ENCODE data around the gene SEC16A. TPM values are rescaled to one million over a fixed set of nuclear protein-coding genes. Genes with fewer than 3 reads are reported as not detected.

Gene SEC16A
- total and polyA plus RNA-seq, 4 donors: 11.1 to 61.0 (median 58.1) TPM

DNA sequence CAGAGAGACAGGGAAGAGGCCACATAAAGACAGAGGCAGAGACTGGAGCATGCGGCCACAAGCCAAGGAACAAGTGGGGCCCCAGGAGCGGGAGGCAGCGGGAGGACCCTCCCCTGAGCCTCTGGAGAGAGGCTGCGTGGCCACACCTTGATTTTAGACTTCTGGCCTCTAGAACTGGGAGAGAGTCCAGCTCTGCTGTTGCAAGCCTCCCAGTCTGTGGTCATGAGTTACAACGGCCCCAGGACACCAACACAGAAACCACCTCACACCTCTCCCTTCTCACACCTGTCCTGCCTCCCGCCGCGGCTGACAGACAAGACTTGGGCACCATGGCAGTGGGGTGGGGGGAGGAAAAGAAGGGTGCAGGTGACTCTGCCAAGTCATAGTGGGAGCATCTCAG, 45.4 kb downstream of the SEC16A start:
- intact Hi-C loops (cut with DNase I): no loop called here
- Histone ChIP-seq H3K36me3 (ENCODE audit: control insufficient read depth in 1 of 2, insufficient read depth in 2 of 2, low read length in 1 of 2) (peaks cover 0 to 2% of the 10 kb centered on the region in 2 donors), H3K27me3 (ENCODE audit: control insufficient read depth in 1 of 2, insufficient read depth in 2 of 2, low read length in 1 of 2) (no peaks in the 10 kb centered on the region), H3K27ac (ENCODE audit: low read depth in 1 of 2, low read length in 2 of 2) (no peak overlapping the region), H3K4me1 (ENCODE audit: control insufficient read depth in 1 of 2, insufficient read depth in 2 of 2, low read length in 2 of 2) (no peaks in the 10 kb centered on the region), H3K9me3 (ENCODE audit: control insufficient read depth, low read length) (no peaks in the 10 kb centered on the region), H3K4me3 (ENCODE audit: low read length in 2 of 2) (no peak overlapping the region)
- DNase-seq (no peak), ATAC-seq (ENCODE audit: low FRiP score) (no peak)
- WGBS, 2 donors: 67 to 72% methylated on average over 8 of the region's 8 CpGs

DNA sequence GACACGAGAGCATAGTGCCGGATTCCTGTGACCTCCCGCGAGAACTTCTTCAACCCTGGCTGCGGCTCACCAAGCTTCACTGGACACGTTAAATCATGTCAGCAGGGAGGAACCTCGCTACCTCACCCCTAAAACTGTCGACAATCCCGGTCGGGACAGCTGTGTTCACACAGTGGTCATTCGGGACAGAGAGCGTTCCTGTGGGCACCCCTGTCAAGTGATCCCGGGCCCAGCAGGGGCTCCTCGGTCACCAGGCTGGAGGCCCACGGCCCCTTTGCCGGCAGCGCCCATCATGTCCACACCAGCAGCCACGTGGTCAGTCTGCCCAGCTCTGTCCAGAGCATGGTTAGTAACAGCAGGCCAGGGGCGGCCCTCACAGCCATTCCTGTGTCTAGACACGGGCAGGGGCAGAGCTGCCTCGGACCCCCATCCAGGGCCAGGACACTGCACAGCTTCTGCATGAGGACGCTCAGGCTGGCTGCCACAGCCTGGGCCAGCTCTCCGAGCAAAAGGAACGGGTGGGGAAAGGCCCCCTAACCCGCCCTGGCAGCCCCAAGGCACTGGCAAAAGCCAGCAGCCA, 46.7 kb downstream of the SEC16A start:
- Histone ChIP-seq H3K27ac (ENCODE audit: low read depth in 1 of 2, low read length in 2 of 2) (no peak overlapping the region), H3K9me3 (ENCODE audit: control insufficient read depth, low read length) (no peaks in the 10 kb centered on the region), H3K36me3 (ENCODE audit: control insufficient read depth in 1 of 2, insufficient read depth in 2 of 2, low read length in 1 of 2) (peaks cover 0 to 2% of the 10 kb centered on the region in 2 donors), H3K4me3 (ENCODE audit: low read length in 2 of 2) (no peak overlapping the region), H3K4me1 (ENCODE audit: control insufficient read depth in 1 of 2, insufficient read depth in 2 of 2, low read length in 2 of 2) (no peaks in the 10 kb centered on the region), H3K27me3 (ENCODE audit: control insufficient read depth in 1 of 2, insufficient read depth in 2 of 2, low read length in 1 of 2) (no peaks in the 10 kb centered on the region)
- WGBS, 2 donors: 89 to 92% methylated on average over 25 of the region's 25 CpGs
- intact Hi-C loops (cut with DNase I): no loop called here
- DNase-seq (no peak), ATAC-seq (ENCODE audit: low FRiP score) (no peak)

DNA sequence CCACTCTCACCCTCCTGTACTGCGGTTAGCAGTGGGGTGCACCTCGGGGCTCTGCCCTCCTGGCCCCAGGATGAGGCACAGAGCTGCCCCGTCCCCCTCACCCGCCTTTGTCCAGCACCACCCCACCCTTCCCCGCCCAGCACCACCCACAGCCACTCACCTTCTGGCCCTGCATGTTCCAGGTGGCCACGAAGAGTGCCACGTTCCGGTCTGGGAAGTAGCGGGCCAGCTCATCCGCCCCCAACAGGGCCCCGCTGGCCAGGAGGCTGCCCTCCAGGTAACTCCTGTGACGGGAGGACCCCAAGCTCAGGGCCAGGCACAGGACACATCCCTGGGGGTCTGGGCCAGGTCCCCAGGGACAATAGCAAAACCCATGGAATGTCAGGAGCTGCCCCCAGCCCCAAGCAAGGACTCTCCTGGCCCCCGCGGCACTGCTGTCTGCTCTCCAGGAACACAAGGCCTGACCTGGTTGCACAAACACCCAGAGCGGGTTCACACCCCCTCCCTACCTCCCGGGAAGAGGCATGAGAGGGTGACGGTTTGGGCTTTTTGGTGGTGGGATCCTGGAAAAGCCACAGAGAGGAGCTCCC, 48.2 kb downstream of the SEC16A start:
- DNase-seq: no peak
- WGBS, 2 donors: 91% methylated on average over 17 of the region's 17 CpGs
- Histone ChIP-seq H3K36me3 (ENCODE audit: control insufficient read depth in 1 of 2, insufficient read depth in 2 of 2, low read length in 1 of 2) (no peaks in the 10 kb centered on the region), H3K27me3 (ENCODE audit: control insufficient read depth in 1 of 2, insufficient read depth in 2 of 2, low read length in 1 of 2) (no peaks in the 10 kb centered on the region), H3K27ac (ENCODE audit: low read depth in 1 of 2, low read length in 2 of 2) (no peak overlapping the region), H3K4me1 (ENCODE audit: control insufficient read depth in 1 of 2, insufficient read depth in 2 of 2, low read length in 2 of 2) (no peaks in the 10 kb centered on the region), H3K9me3 (ENCODE audit: control insufficient read depth, low read length) (no peaks in the 10 kb centered on the region), H3K4me3 (ENCODE audit: low read length in 2 of 2) (no peak overlapping the region)
- intact Hi-C loops (cut with DNase I): no loop called here
- no peak for ATAC-seq (ENCODE audit: low FRiP score)

DNA sequence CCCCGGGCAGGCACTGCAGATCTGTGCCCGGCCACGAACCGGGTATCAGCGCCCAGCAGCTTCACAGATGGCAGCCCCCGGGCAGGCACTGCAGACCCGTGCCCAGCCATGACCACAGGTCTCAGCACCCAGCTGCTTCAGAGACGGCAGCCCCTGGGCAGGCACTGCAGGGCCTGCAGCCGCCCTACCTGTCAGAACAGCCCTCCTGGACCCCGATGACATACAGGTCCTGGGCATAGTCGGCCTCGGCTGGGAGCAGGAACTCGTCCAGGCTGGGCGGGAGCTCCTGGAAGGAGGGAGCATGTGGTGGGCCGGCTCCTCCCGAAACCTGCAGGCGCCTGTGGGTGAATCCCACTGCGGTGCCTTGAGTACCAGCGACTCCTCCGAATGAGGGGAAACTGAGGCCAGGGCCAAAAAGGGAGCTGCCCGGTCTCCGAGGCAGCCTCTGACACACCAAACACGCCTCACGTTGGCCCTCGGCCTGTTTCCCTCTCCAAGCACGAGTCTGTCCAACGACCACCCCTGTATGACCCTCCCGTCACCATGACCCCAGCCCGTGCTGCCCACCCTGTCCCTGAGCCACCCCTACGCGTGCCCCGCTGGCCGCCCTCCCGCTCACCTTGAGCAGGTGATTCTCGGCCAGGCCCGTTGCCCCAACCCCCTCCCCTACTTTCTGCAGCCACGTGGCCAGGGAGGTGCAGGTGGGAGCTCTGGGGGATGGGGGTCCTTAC, 48.8 kb downstream of the SEC16A start:
- WGBS, 2 donors: 87% methylated on average over 37 of the region's 37 CpGs
- peaks cover 0 to 2% of the 10 kb centered on the region in 2 donors for H3K36me3 ChIP-seq (ENCODE audit: control insufficient read depth in 1 of 2, insufficient read depth in 2 of 2, low read length in 1 of 2)
- DNase-seq: no peak
- no peak overlapping the region for H3K4me3 ChIP-seq (ENCODE audit: low read length in 2 of 2)
- intact Hi-C loops (cut with DNase I): no loop called here
- H3K27ac ChIP-seq (ENCODE audit: low read depth in 1 of 2, low read length in 2 of 2): no peak overlapping the region
- no peaks in the 10 kb centered on the region for H3K4me1 ChIP-seq (ENCODE audit: control insufficient read depth in 1 of 2, insufficient read depth in 2 of 2, low read length in 2 of 2)
- ATAC-seq (ENCODE audit: low FRiP score): no peak
- no peaks in the 10 kb centered on the region for H3K27me3 ChIP-seq (ENCODE audit: control insufficient read depth in 1 of 2, insufficient read depth in 2 of 2, low read length in 1 of 2)
- H3K9me3 ChIP-seq (ENCODE audit: control insufficient read depth, low read length): no peaks in the 10 kb centered on the region

DNA sequence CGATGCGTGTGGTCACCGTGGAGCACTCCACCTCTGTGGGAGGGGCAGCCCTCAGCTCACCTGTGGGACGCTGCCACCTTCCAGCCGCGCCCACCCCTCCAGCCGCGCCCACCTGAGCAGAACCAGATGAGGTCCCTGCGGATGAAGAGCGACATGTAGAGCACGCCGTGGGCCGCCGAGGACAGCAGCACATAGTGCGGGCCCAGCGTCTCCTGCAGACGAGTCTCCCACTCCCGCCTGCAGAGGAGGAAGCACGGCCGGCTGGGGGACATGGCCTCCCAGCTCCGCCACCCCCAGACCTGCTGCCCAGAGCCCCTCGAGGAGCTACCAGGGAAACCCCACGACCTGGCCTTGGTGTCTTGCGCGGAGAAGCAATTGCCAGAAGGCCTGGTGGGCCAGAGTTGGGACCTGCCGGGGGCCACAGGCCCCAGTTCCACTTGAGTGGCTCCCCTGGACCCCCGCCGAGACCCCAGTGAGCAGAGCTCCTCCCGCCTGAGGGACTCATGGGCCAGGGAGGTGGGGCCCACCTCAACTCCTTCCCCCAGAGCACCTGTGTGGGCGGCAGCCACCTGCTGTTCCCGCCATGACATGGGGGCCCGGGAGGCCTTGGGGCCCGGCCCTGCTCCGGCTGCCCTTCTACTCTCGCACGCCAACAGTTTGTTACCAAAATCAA, 49.7 kb downstream of the SEC16A start:
- DNase-seq: no peak
- H3K36me3 ChIP-seq (ENCODE audit: control insufficient read depth in 1 of 2, insufficient read depth in 2 of 2, low read length in 1 of 2): peaks cover 0 to 5% of the 10 kb centered on the region in 2 donors
- intact Hi-C loops (cut with DNase I): no loop called here

DNA sequence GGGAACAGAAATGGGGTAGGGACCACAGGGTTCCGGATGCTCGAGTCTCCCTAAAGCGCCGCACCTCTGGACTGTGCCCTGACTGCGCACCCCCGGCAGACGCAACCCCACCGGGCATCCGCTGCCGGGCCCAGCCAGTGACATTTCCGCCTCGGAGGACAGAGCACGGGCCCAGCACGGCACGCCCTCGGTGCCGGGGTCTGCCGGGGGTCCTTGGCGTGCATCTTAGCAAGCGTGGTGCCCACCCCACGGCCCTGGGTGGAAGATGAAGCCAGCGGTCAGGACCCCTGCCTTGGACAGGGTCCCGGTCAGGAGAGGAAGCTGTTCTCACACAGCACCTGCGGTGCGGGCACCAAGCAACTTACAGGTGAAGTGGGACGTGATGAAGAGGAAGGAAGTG, 50.2 kb downstream of the SEC16A start:
- ATAC-seq (ENCODE audit: low FRiP score) (no peak), DNase-seq (no peak)
- 88 to 95% methylated on average over 26 of the region's 26 CpGs for WGBS, 2 donors
- H3K27ac ChIP-seq (ENCODE audit: low read depth in 1 of 2, low read length in 2 of 2): no peak overlapping the region
- intact Hi-C loops (cut with DNase I): no loop called here
- no peaks in the 10 kb centered on the region for H3K9me3 ChIP-seq (ENCODE audit: control insufficient read depth, low read length)
- no peak overlapping the region for H3K4me3 ChIP-seq (ENCODE audit: low read length in 2 of 2)
- no peaks in the 10 kb centered on the region for H3K27me3 ChIP-seq (ENCODE audit: control insufficient read depth in 1 of 2, insufficient read depth in 2 of 2, low read length in 1 of 2)
- no peaks in the 10 kb centered on the region for H3K4me1 ChIP-seq (ENCODE audit: control insufficient read depth in 1 of 2, insufficient read depth in 2 of 2, low read length in 2 of 2)
- peaks cover 0 to 5% of the 10 kb centered on the region in 2 donors for H3K36me3 ChIP-seq (ENCODE audit: control insufficient read depth in 1 of 2, insufficient read depth in 2 of 2, low read length in 1 of 2)

More for the DNA sequence above, 49.7 kb downstream of the SEC16A start:
- Histone ChIP-seq H3K4me3 (ENCODE audit: low read length in 2 of 2) (no peak overlapping the region), H3K4me1 (ENCODE audit: control insufficient read depth in 1 of 2, insufficient read depth in 2 of 2, low read length in 2 of 2) (no peaks in the 10 kb centered on the region), H3K27ac (ENCODE audit: low read depth in 1 of 2, low read length in 2 of 2) (no peak overlapping the region), H3K9me3 (ENCODE audit: control insufficient read depth, low read length) (no peaks in the 10 kb centered on the region), H3K27me3 (ENCODE audit: control insufficient read depth in 1 of 2, insufficient read depth in 2 of 2, low read length in 1 of 2) (no peaks in the 10 kb centered on the region)
- no peak for ATAC-seq (ENCODE audit: low FRiP score)
- 88 to 94% methylated on average over 29 to 36 of the region's 36 CpGs for WGBS, 2 donors

DNA sequence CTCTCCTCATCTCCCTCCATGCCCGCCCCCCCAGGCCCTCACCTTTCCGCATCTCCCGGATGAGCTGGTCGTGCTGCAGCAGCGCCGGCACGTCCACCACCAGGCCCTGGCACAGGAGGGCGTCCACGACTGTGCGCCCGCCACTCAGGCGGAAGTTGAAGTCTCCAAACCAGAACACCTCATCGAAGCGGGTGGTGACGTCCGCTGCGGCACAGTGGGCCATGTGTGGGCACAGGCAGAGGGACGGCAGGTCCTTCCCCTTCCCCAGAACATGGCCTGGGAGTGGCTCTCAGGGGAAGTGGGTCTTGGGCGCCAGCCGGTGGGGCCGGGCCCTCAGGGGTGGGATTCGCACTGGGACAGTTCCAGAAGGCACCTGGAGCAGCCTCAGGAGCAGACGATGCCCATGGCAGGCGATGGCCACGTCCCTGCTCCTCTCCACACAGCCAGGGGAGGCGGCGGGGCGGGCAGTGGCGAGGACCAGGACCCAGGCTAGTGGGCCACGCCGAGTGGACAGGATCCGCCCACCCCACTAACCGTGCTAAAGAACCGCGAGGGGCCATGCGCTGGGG, 51.0 kb downstream of the SEC16A start:
- intact Hi-C loops (cut with DNase I): no loop called here
- DNase-seq (no peak), ATAC-seq (ENCODE audit: low FRiP score) (no peak)
- Histone ChIP-seq H3K4me3 (ENCODE audit: low read length in 2 of 2) (no peak overlapping the region), H3K9me3 (ENCODE audit: control insufficient read depth, low read length) (no peaks in the 10 kb centered on the region), H3K4me1 (ENCODE audit: control insufficient read depth in 1 of 2, insufficient read depth in 2 of 2, low read length in 2 of 2) (no peaks in the 10 kb centered on the region), H3K27ac (ENCODE audit: low read depth in 1 of 2, low read length in 2 of 2) (no peak overlapping the region), H3K27me3 (ENCODE audit: control insufficient read depth in 1 of 2, insufficient read depth in 2 of 2, low read length in 1 of 2) (no peaks in the 10 kb centered on the region), H3K36me3 (ENCODE audit: control insufficient read depth in 1 of 2, insufficient read depth in 2 of 2, low read length in 1 of 2) (peaks cover 0 to 5% of the 10 kb centered on the region in 2 donors)
- 91 to 92% methylated on average over 36 of the region's 36 CpGs for WGBS, 2 donors

DNA sequence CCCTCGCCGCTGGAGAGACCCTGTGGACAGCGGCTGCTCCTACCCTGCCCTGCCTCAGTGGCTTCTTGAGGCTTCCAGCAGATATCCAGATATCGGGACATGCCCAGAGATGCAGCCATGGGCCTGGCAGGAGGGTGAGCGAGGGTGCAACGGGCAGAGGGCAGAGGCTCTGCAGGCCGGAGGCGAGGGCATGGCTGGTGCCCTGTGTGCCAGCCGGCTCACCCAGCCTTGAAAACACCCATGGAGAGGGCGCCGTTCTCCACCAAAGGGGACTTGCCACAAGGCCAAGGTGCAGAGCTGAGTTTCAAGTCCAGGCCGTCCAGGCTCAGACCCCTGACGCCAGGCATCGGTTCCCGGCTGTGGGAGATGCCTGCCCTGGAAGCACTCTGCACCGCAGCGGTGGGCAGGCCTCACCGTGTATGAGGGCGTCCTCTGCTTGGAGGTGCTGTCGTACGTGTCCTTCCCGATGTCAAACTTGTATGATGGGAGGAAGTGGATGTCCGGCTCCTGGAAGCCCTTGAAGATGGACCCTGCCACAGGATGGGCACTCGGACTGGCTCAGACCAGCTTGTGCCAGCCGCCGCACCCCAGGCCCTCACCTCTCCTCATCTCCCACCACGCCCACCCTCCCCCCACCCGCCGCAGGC, 52.1 kb downstream of the SEC16A start:
- intact Hi-C loops (cut with DNase I): no loop called here
- peaks cover 0 to 5% of the 10 kb centered on the region in 2 donors for H3K36me3 ChIP-seq (ENCODE audit: control insufficient read depth in 1 of 2, insufficient read depth in 2 of 2, low read length in 1 of 2)
- ATAC-seq (ENCODE audit: low FRiP score) (no peak), DNase-seq (no peak)
- H3K4me3 ChIP-seq (ENCODE audit: low read length in 2 of 2): no peak overlapping the region
- H3K9me3 ChIP-seq (ENCODE audit: control insufficient read depth, low read length): no peaks in the 10 kb centered on the region
- H3K27ac ChIP-seq (ENCODE audit: low read depth in 1 of 2, low read length in 2 of 2): no peak overlapping the region
- H3K27me3 ChIP-seq (ENCODE audit: control insufficient read depth in 1 of 2, insufficient read depth in 2 of 2, low read length in 1 of 2): no peaks in the 10 kb centered on the region
- H3K4me1 ChIP-seq (ENCODE audit: control insufficient read depth in 1 of 2, insufficient read depth in 2 of 2, low read length in 2 of 2): no peaks in the 10 kb centered on the region
- WGBS, 2 donors: 91% methylated on average over 24 to 29 of the region's 29 CpGs
